ENCODE results near the gene PTK6.

- TF ChIP-seq, protein P1, sequence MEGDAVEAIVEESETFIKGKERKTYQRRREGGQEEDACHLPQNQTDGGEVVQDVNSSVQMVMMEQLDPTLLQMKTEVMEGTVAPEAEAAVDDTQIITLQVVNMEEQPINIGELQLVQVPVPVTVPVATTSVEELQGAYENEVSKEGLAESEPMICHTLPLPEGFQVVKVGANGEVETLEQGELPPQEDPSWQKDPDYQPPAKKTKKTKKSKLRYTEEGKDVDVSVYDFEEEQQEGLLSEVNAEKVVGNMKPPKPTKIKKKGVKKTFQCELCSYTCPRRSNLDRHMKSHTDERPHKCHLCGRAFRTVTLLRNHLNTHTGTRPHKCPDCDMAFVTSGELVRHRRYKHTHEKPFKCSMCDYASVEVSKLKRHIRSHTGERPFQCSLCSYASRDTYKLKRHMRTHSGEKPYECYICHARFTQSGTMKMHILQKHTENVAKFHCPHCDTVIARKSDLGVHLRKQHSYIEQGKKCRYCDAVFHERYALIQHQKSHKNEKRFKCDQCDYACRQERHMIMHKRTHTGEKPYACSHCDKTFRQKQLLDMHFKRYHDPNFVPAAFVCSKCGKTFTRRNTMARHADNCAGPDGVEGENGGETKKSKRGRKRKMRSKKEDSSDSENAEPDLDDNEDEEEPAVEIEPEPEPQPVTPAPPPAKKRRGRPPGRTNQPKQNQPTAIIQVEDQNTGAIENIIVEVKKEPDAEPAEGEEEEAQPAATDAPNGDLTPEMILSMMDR (IDR thresholded peaks at IDR 0.05), result no peak
- no peak for TF ChIP-seq POLR2A (IDR thresholded peaks at IDR 0.05)
These were observed 45.3 kb upstream of the PTK6 start for GRCh38 chr20:63582382-63583063.

All from testis (tissue), 2 donors.